Immature natural killer cell (primary cell): ENCODE data around the gene DYDC2. TPM values are rescaled to one million over a fixed set of nuclear protein-coding genes. Genes with fewer than 3 reads are reported as not detected.
A peak's percentile ranks its signal among the peaks of the same experiment; 100 is the strongest.

ENCODE experiments used
- DNase-seq, 3 donors: peaks; one replicate each; pipeline ENCODE4 v3.0.0; 2022; ENCODE audit warnings: mixed read lengths in 1 of 3
- H3K27ac Mint-ChIP-seq, 6 donors: one replicate each; pipeline ENCODE4 v1.8.0; 2020; ENCODE audit warnings: mixed read lengths in 6 of 6, mild to moderate bottlenecking in 5 of 6, inconsistent platforms in 4 of 6, moderate library complexity in 3 of 6
- H3K27me3 Mint-ChIP-seq, 3 donors: one replicate each; pipeline ENCODE4 v1.8.0; 2020 to 2021; ENCODE audit warnings: low read depth in 3 of 3, mild to moderate bottlenecking in 3 of 3, mixed read lengths in 3 of 3, moderate library complexity in 3 of 3, inconsistent platforms in 1 of 3
- H3K36me3 Mint-ChIP-seq, 3 donors: one replicate each; pipeline ENCODE4 v1.8.0; 2020; ENCODE audit warnings: mixed read lengths in 3 of 3, inconsistent platforms in 2 of 3, mild to moderate bottlenecking in 2 of 3
- H3K4me1 Mint-ChIP-seq, 2 donors: one replicate each; pipeline ENCODE4 v1.8.0; 2020; ENCODE audit warnings: inconsistent platforms in 2 of 2, mild to moderate bottlenecking in 2 of 2, mixed read lengths in 2 of 2, moderate library complexity in 1 of 2
- H3K4me3 Mint-ChIP-seq, 5 donors: one replicate each; pipeline ENCODE4 v1.8.0; 2020; ENCODE audit warnings: mild to moderate bottlenecking in 5 of 5, mixed read lengths in 5 of 5, inconsistent platforms in 3 of 5, moderate library complexity in 3 of 5
- H3K9me3 Mint-ChIP-seq, 6 donors: one replicate each; pipeline ENCODE4 v1.8.0; 2020; ENCODE audit warnings: mild to moderate bottlenecking in 6 of 6, mixed read lengths in 6 of 6, inconsistent platforms in 4 of 6, moderate library complexity in 3 of 6
- polyA plus RNA-seq, 3 donors: library from polyadenylated mRNA; unstranded; fragments of 300-500 nt; fragmentation: Illumina TruSeq; gene quantifications; one replicate each; pipeline ENCODE4 v1.2.3, GENCODE V29; 2021

Gene DYDC2
- polyA plus RNA-seq, 3 donors from 2014 or later = not detected

- DNase-seq = no peak
- Mint-ChIP-seq H3K4me3 (no peak overlapping the region), H3K4me1 (no peaks in the 10 kb centered on the region), H3K27me3 (peaks cover 2 to 7% (median 5%) of the 10 kb centered on the region in 3 donors), H3K36me3 (no peaks in the 10 kb centered on the region), H3K27ac (no peak overlapping the region), H3K9me3 (no peaks in the 10 kb centered on the region)
Observed at GRCh38 chr10:80390740-80391139, 34.2 kb downstream of the DYDC2 start.

GRCh38 chr10:80392250-80392649 is 35.7 kb downstream of the DYDC2 start:
- no peak for DNase-seq
- Mint-ChIP-seq H3K9me3 (no peaks in the 10 kb centered on the region), H3K27ac (no peak overlapping the region), H3K4me3 (no peak overlapping the region), H3K36me3 (no peaks in the 10 kb centered on the region), H3K4me1 (no peaks in the 10 kb centered on the region), H3K27me3 (peaks cover 2 to 8% (median 5%) of the 10 kb centered on the region in 3 donors)

GRCh38 chr10:80394358-80394916 is 37.9 kb downstream of the DYDC2 start:
- H3K9me3 Mint-ChIP-seq = no peaks in the 10 kb centered on the region
- H3K4me1 Mint-ChIP-seq = no peaks in the 10 kb centered on the region
- H3K27me3 Mint-ChIP-seq = peaks cover 2 to 10% (median 5%) of the 10 kb centered on the region in 3 donors
- H3K36me3 Mint-ChIP-seq = no peaks in the 10 kb centered on the region
- H3K4me3 Mint-ChIP-seq = no peak overlapping the region
- H3K27ac Mint-ChIP-seq = no peak overlapping the region
- no peak for DNase-seq

- H3K27me3 Mint-ChIP-seq = peaks cover 0 to 8% (median 2%) of the 10 kb centered on the region in 3 donors
- H3K4me3 Mint-ChIP-seq = no peak overlapping the region
- H3K27ac Mint-ChIP-seq = peak overlapping the region in 1 of 6 donors; percentile 17
- no peaks in the 10 kb centered on the region for H3K9me3 Mint-ChIP-seq
- no peaks in the 10 kb centered on the region for H3K36me3 Mint-ChIP-seq
- no peak for DNase-seq
- no peaks in the 10 kb centered on the region for H3K4me1 Mint-ChIP-seq
Observed at GRCh38 chr10:80397014-80397413, 40.4 kb downstream of the DYDC2 start.

GRCh38 chr10:80400136-80400804 is 43.7 kb downstream of the DYDC2 start:
- no peak overlapping the region for H3K4me3 Mint-ChIP-seq
- peaks cover 0 to 10% (median 4%) of the 10 kb centered on the region in 3 donors for H3K27me3 Mint-ChIP-seq
- H3K36me3 Mint-ChIP-seq = no peaks in the 10 kb centered on the region
- no peaks in the 10 kb centered on the region for H3K4me1 Mint-ChIP-seq
- no peak for DNase-seq
- no peak overlapping the region for H3K27ac Mint-ChIP-seq
- H3K9me3 Mint-ChIP-seq = no peaks in the 10 kb centered on the region

GRCh38 chr10:80405035-80405434 is 48.5 kb downstream of the DYDC2 start:
- Mint-ChIP-seq H3K36me3 (no peaks in the 10 kb centered on the region), H3K9me3 (no peaks in the 10 kb centered on the region), H3K27me3 (peaks cover 5 to 9% (median 8%) of the 10 kb centered on the region in 3 donors), H3K27ac (no peak overlapping the region), H3K4me1 (peaks cover 8 to 16% of the 10 kb centered on the region in 2 donors), H3K4me3 (no peak overlapping the region)
- DNase-seq = no peak

- Mint-ChIP-seq H3K4me3 (no peak overlapping the region), H3K27ac (no peak overlapping the region), H3K36me3 (no peaks in the 10 kb centered on the region), H3K9me3 (no peaks in the 10 kb centered on the region), H3K4me1 (peaks cover 8 to 16% of the 10 kb centered on the region in 2 donors), H3K27me3 (peaks cover 5 to 9% (median 8%) of the 10 kb centered on the region in 3 donors)
- DNase-seq = no peak
Observed at GRCh38 chr10:80405626-80406025, 49.0 kb downstream of the DYDC2 start.

- no peak overlapping the region for H3K4me3 Mint-ChIP-seq
- no peaks in the 10 kb centered on the region for H3K9me3 Mint-ChIP-seq
Observed at GRCh38 chr10:80406204-80406603, 49.6 kb downstream of the DYDC2 start.

GRCh38 chr10:80407812-80408241 is 51.2 kb downstream of the DYDC2 start:
- no peak for DNase-seq
- Mint-ChIP-seq H3K27me3 (peaks cover 4 to 9% (median 5%) of the 10 kb centered on the region in 3 donors), H3K9me3 (no peaks in the 10 kb centered on the region), H3K27ac (peak overlapping the region in 3 of 6 donors; percentile 72 to 82 (median 79)), H3K4me1 (peaks cover 8 to 16% of the 10 kb centered on the region in 2 donors), H3K4me3 (peak overlapping the region; percentile 88 to 96 (median 92)), H3K36me3 (no peaks in the 10 kb centered on the region)

More at GRCh38 chr10:80406204-80406603, 49.6 kb downstream of the DYDC2 start:
- Mint-ChIP-seq H3K36me3 (no peaks in the 10 kb centered on the region), H3K4me1 (peaks cover 8 to 16% of the 10 kb centered on the region in 2 donors), H3K27ac (peak overlapping the region in 1 of 6 donors; percentile 31), H3K27me3 (peaks cover 5 to 9% (median 8%) of the 10 kb centered on the region in 3 donors)
- no peak for DNase-seq

GRCh38 chr10:80408242-80409101 is 51.9 kb downstream of the DYDC2 start, which contains the start of gene PRXL2A:
Gene PRXL2A, plus strand, starts transcription at chr10:80408551. Its CDS starts 11,917 bp downstream, at chr10:80420468.
- peaks cover 4 to 5% (median 5%) of the 10 kb centered on the region in 3 donors for H3K27me3 Mint-ChIP-seq
- no peaks in the 10 kb centered on the region for H3K36me3 Mint-ChIP-seq
- H3K27ac Mint-ChIP-seq = peak within 1 kb of the TSS in 3 of 6 donors; percentile 72 to 82 (median 79)
- H3K4me3 Mint-ChIP-seq = peak within 1 kb of the TSS; percentile 88 to 96 (median 92)
- no peaks in the 10 kb centered on the region for H3K9me3 Mint-ChIP-seq
- peaks cover 8 to 16% of the 10 kb centered on the region in 2 donors for H3K4me1 Mint-ChIP-seq
- DNase-seq = peak; percentile 72 to 78 (median 73)

- peaks cover 4 to 5% (median 5%) of the 10 kb centered on the region in 3 donors for H3K27me3 Mint-ChIP-seq
- peak overlapping the region in 1 of 6 donors; percentile 3 for H3K27ac Mint-ChIP-seq
- no peak for DNase-seq
- peak overlapping the region; percentile 74 to 93 (median 91) for H3K4me3 Mint-ChIP-seq
- peaks cover 8 to 16% of the 10 kb centered on the region in 2 donors for H3K4me1 Mint-ChIP-seq
- H3K9me3 Mint-ChIP-seq = no peaks in the 10 kb centered on the region
- H3K36me3 Mint-ChIP-seq = no peaks in the 10 kb centered on the region
Observed at GRCh38 chr10:80409121-80409520, 52.5 kb downstream of the DYDC2 start.

- no peak for DNase-seq
- peaks cover 4 to 5% (median 5%) of the 10 kb centered on the region in 3 donors for H3K27me3 Mint-ChIP-seq
- peaks cover 8 to 16% of the 10 kb centered on the region in 2 donors for H3K4me1 Mint-ChIP-seq
- H3K27ac Mint-ChIP-seq = no peak overlapping the region
- H3K36me3 Mint-ChIP-seq = no peaks in the 10 kb centered on the region
- peak overlapping the region; percentile 26 to 88 (median 51) for H3K4me3 Mint-ChIP-seq
- no peaks in the 10 kb centered on the region for H3K9me3 Mint-ChIP-seq
Observed at GRCh38 chr10:80410122-80410521, 53.5 kb downstream of the DYDC2 start.

GRCh38 chr10:80410578-80411145 is 54.1 kb downstream of the DYDC2 start:
- Mint-ChIP-seq H3K4me1 (peaks cover 8 to 16% of the 10 kb centered on the region in 2 donors), H3K4me3 (no peak overlapping the region), H3K9me3 (no peaks in the 10 kb centered on the region), H3K36me3 (no peaks in the 10 kb centered on the region), H3K27me3 (peaks cover 4 to 5% (median 5%) of the 10 kb centered on the region in 3 donors), H3K27ac (no peak overlapping the region)
- DNase-seq = no peak
